LoVo (cell line): Measurements from ENCODE around the gene TSPAN14.
A peak's percentile ranks its signal among the peaks of the same experiment; 100 is the strongest.
"Not testable (repeated sequence)": the region's sequence is repeated elsewhere in the genome, so short reads cannot be mapped to it uniquely, and the experiment has no call there.

Experiments used
- DNase-seq: peaks from one replicate; pipeline ENCODE4 v3.0.0-alpha.2; 2016; ENCODE audit warnings: low spot score

TSPAN14 gene

DNA sequence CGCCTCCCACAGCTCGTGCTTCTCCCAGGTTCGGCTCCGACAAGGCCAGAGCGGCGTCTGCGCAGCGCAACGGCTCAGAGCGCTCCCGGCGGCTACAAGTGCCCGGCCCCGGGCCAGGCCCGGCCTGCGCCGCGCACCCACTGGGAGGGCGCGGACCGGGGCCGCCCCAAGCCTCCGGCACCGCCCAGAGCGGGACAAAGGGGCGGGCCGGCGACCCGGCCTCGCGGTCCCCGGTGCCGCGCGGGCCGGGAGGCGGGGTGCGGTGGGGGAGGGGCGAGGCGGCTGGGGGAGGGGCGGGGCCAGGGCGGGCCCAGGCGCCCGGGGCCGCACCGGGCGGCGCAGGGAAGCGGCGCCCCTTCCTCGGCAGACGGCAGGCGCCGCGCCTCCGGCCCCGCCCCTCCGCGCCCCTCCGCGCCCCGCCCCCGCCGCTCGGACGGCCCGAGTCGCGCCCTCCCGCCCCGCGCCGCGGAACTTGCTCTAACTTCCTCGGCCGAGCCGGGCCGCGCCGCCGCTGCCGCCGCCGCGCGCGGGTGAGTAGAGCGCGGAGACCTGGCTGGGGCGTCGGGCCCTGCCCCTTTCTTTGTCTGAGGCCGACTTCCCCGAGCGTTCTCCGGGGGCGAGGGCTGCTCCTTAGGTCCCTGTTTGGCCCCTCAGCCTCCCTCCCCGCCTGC lies at the start of gene TSPAN14:
TSPAN14 (plus strand) TSS at position 469 of the 671 bp plus-strand sequence. CDS start 34,924 bp downstream, outside the sequence.
- peak; percentile 77 for DNase-seq

- DNase-seq, result no peak
Observed at GRCh38 chr10:80405035-80405434, 49.1 kb upstream of the TSPAN14 start.

GRCh38 chr10:80405626-80406025 lies 48.5 kb upstream of the TSPAN14 start:
- no peak for DNase-seq

DNA sequence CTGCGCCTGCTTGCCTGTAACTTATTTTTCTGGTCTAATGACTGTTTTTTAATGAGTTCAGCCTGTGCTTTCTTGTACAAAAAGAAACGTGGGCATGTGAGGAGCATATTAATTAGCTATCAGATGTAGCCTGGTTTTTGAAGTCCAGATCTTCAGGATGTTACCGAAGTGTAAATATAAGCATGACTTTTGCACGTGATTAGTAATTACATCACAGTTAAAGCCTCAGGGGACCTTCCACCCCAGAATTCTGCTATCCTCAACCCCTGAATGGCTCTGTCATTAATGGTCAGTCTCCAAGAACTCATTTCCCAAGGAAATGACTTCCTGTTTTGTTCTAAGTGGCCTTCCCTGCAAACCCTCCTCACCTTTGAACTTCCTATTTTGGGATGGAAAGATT lies 47.9 kb upstream of the TSPAN14 start:
- DNase-seq, result no peak

DNA sequence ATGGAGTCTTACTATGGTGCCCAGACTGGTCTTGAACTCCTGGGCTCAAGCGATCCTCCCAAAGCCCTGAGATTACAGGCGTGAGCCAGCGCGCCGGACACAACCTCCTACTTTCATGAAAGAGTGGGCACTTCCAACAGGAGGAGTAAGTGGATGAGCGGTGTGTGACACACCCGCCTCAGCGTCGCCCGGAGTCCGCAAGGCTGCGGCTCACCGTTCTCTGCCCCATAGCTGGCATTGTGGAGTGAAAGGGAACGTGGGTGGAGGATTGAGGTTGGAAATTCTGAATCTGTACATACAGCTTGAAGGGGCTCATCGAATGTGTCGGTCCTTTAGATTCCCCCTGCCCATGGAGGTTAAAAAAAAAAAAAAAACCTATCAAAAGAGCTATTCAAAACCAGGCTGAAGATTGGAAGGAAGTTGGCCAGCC lies 46.3 kb upstream of the TSPAN14 start:
- DNase-seq, result peak; percentile 34

- DNase-seq, result peak; percentile 52
Observed at GRCh38 chr10:80408242-80409101, 45.6 kb upstream of the TSPAN14 start, which contains the start of gene PRXL2A. PRXL2A (plus strand) TSS chr10:80408551; CDS start chr10:80420468, 11,917 bp downstream.

GRCh38 chr10:80409121-80409520 lies 45.0 kb upstream of the TSPAN14 start:
- no peak for DNase-seq

- DNase-seq, result no peak
Observed at GRCh38 chr10:80410122-80410521, 44.0 kb upstream of the TSPAN14 start.

- no peak for DNase-seq
Observed at GRCh38 chr10:80410578-80411145, 43.4 kb upstream of the TSPAN14 start.

- DNase-seq, result no peak
Observed at GRCh38 chr10:80411267-80411668, 42.8 kb upstream of the TSPAN14 start.

GRCh38 chr10:80411681-80412220 lies 42.4 kb upstream of the TSPAN14 start:
- DNase-seq, result no peak

DNA sequence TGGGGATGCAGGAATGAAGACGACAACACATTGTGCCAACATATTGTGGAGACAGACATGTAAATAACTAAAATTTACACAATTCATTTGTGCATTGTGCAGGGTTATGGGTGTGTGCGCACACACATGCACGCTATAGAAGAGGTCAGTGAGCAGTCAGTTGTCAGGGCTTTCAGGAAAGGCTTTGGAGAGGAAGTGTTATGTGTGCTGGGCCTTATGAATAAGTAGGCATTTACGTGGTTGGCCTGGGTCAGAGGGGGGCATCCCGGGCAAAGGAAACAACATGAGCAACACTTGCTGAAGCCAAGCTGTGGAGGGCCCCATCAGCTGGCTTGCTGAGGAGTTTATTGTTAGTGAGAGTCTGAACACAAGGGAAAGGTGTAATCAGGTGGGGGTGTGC lies 41.6 kb upstream of the TSPAN14 start:
- no peak for DNase-seq

DNA sequence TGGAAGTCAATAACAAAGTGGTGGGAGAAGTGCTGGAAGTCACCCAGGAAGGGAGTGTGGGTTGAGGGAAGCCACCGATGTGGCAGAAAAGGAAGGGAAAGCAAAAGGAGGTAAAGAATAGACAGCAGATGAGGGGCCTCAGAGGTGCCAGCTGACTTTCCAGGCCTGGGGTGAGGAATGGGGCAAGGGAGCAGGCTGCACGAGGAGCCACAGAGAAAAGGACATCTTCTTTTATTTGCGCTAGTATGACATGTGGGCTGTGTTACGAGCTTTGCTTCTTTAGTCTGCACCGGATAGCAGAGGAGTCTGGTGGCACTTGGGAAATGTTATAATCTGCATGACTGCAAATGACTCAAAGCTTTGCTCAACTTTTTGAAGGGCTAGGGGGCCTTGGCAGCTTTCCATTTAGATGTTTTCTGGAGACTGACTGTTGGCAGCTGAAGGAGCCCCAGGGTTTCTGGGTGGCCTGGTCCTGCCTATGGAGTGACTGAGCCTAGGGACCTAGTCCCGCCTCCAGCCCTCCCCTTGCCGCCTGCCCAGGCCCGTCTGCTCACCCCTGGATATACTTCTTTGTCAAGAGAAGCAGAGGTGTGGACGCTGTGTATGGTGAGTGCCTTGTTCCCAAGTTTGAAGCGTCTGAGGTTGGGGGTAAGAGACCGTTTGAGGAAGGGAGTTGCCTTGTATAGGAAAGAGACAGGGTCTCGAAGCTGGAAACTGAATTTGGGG lies 40.7 kb upstream of the TSPAN14 start:
- no peak for DNase-seq

- no peak for DNase-seq
Observed at GRCh38 chr10:80414142-80414895, 39.8 kb upstream of the TSPAN14 start.

DNA sequence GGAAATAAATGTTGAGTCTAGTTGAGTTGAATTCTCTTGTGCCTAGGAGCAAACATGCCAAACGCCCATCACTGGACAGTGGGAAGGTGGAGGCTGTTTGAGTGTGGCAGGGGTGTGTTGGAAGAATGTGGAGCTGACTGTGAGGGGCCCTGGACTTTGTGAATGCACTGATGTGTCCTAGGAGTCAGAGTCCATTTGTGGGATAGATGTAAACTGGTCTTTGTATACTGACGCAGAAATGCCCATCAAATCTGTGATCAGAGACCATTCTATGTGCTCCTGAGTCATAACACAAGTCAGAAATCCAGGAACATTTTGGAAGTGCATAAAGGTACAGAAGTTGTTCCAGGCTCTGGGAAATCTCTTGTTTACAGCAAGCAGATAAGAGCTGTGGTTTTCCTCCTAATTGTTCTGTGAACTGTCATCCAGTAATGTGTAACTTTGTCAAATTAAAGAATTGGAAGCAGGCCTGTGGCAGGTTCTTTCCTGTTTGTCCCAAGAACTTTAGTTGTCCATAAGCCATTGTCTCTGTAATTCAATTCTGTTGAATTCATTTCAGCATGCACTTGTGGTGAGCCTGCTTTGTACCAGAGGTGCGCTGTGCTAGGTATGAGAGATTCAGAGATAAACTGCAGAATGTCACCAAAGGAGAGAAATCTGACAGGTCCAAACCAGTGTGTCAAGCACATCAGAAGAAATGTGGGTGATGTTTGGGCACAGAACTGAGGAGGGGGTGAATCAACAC lies 38.2 kb upstream of the TSPAN14 start:
- no peak for DNase-seq

DNA sequence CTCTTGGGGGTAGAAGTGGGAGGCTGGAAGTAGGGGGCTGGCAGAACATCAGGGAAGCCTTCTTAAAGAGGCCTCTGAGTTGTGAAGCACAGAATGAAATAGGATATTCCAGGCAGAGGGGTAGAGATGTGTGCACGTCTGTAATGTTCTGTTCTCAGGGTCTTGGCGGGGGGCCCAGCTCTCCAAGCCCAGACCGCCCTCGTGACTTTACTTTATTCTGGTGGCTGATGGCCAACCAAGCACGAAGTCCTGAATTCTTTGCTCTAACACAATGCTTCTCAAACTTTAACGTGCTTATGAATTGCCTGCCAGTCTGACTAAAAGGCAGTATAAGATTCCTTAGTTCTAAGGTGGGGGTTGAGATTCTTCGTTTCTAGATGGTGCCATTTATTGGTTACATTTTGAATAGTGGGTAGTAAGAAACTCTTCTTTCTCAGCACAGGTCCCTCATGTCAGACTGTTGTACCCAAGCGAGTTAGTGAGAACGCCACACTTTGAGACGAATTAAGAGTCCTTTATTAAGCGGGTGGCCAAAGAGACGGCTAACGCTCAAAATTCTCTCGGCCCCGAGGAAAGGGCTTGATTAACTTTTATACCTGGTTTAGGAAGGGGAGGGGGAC lies 37.5 kb upstream of the TSPAN14 start:
- DNase-seq, result no peak

DNA sequence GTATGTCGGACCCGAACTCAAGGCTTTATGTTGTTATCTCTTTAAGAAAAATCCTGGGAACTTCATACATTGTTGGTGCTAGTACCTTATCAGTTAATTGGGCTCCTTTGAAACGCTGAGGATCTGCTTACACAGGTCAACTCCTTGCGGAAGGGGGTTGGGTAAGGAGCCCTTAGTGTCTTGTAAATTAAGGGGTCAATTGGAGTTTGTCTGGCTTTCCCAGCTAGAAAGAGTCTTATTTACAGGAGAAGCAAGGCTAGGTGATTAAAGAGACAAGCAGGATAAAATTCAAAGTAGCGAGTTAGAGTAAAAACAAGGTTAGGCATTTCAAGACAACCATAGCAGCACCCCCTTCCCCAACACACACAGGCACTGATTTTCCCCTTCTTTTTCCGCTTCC lies 36.9 kb upstream of the TSPAN14 start:
- DNase-seq, result not testable (repeated sequence)

GRCh38 chr10:80421050-80421706 lies 32.9 kb upstream of the TSPAN14 start:
- DNase-seq, result no peak
